ENCODE data around the gene KIF9.

GRCh38 chr3:47318916-47319315, 36.3 kb upstream of the KIF9 start:
- TF ChIP-seq CTCF (IDR thresholded peaks at IDR 0.05; ENCODE audit: insufficient read depth, low read length), result no peak
- no peak for TF ChIP-seq POLR2AphosphoS5 (IDR thresholded peaks at IDR 0.05; ENCODE audit: low read depth)
- TF ChIP-seq REST (IDR thresholded peaks at IDR 0.05; ENCODE audit: insufficient replicate concordance, low read depth), result no peak
- TF ChIP-seq SPI1 (IDR thresholded peaks at IDR 0.05; ENCODE audit: borderline replicate concordance, low read depth), result no peak
